ENCODE measurements around the gene APRT. TPM values are rescaled to one million over a fixed set of nuclear protein-coding genes. Genes with fewer than 3 reads are reported as not detected.

APRT gene
- total and polyA plus RNA-seq, 10 of the 15 experiments (the other 5 are each of a cell fraction or from before 2014, with no cell fraction given) = 30.6 to 495 (median 166) TPM

DNA sequence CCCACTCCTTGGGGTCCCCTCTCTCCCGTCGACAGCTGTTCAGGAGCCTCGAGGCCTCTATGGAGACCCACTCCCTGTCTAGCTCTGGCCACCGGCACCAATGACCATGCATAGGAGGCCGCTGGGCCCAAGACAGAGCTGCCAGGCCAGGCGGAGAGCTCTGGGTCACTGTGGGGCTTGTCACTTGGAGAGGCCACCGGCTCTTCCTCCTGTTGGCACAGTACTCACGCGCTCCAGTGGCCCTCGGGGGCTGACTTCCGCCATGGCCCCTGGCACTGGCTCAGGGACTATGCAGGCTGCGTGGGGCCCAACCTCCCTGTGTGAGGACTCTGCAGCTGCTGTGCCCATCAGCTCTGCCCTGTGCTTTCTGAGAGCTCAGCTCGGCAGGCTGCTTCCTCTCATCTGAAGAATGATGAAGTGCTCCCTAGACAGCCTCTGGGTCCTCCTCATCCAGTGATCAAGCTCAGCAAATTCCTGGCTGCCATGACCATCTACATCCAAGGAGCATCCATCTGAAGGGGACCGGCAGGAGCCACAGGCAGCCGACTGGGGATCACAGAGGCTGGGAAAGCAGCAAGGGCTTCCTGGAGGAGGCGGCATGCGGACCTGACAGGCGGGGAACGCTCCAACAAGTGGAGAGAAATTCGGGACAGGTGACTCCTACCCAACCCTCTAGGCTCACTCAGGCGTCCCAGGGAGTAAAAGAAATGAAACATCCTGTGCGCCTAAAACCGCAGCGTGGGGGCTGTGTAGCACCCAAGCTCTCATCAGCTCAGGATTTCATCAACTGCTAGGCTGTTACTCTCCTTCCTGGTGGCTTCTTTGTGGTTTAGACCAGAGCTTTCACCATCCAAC, 28.2 kb upstream of the APRT start (continued):
- TF ChIP-seq, protein P1, sequence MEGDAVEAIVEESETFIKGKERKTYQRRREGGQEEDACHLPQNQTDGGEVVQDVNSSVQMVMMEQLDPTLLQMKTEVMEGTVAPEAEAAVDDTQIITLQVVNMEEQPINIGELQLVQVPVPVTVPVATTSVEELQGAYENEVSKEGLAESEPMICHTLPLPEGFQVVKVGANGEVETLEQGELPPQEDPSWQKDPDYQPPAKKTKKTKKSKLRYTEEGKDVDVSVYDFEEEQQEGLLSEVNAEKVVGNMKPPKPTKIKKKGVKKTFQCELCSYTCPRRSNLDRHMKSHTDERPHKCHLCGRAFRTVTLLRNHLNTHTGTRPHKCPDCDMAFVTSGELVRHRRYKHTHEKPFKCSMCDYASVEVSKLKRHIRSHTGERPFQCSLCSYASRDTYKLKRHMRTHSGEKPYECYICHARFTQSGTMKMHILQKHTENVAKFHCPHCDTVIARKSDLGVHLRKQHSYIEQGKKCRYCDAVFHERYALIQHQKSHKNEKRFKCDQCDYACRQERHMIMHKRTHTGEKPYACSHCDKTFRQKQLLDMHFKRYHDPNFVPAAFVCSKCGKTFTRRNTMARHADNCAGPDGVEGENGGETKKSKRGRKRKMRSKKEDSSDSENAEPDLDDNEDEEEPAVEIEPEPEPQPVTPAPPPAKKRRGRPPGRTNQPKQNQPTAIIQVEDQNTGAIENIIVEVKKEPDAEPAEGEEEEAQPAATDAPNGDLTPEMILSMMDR (IDR thresholded peaks at IDR 0.05 in 2 of 3, conservative IDR thresholded peaks at IDR 0.05 in 1 of 3; ENCODE audit: control insufficient read depth in 2 of 3, extremely low read depth in 1 of 3, insufficient read depth in 1 of 3, low read depth in 3 of 3, low read length in 3 of 3) = no peak
- TF ChIP-seq PML (IDR thresholded peaks at IDR 0.05; ENCODE audit: low read length) (no peak), NFXL1 (IDR thresholded peaks at IDR 0.05; ENCODE audit: borderline replicate concordance) (no peak)
- TF ChIP-seq, protein P2, sequence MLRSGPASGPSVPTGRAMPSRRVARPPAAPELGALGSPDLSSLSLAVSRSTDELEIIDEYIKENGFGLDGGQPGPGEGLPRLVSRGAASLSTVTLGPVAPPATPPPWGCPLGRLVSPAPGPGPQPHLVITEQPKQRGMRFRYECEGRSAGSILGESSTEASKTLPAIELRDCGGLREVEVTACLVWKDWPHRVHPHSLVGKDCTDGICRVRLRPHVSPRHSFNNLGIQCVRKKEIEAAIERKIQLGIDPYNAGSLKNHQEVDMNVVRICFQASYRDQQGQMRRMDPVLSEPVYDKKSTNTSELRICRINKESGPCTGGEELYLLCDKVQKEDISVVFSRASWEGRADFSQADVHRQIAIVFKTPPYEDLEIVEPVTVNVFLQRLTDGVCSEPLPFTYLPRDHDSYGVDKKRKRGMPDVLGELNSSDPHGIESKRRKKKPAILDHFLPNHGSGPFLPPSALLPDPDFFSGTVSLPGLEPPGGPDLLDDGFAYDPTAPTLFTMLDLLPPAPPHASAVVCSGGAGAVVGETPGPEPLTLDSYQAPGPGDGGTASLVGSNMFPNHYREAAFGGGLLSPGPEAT (IDR thresholded peaks at IDR 0.05; ENCODE audit: low read depth) = no peak
- TF ChIP-seq, protein P3, sequence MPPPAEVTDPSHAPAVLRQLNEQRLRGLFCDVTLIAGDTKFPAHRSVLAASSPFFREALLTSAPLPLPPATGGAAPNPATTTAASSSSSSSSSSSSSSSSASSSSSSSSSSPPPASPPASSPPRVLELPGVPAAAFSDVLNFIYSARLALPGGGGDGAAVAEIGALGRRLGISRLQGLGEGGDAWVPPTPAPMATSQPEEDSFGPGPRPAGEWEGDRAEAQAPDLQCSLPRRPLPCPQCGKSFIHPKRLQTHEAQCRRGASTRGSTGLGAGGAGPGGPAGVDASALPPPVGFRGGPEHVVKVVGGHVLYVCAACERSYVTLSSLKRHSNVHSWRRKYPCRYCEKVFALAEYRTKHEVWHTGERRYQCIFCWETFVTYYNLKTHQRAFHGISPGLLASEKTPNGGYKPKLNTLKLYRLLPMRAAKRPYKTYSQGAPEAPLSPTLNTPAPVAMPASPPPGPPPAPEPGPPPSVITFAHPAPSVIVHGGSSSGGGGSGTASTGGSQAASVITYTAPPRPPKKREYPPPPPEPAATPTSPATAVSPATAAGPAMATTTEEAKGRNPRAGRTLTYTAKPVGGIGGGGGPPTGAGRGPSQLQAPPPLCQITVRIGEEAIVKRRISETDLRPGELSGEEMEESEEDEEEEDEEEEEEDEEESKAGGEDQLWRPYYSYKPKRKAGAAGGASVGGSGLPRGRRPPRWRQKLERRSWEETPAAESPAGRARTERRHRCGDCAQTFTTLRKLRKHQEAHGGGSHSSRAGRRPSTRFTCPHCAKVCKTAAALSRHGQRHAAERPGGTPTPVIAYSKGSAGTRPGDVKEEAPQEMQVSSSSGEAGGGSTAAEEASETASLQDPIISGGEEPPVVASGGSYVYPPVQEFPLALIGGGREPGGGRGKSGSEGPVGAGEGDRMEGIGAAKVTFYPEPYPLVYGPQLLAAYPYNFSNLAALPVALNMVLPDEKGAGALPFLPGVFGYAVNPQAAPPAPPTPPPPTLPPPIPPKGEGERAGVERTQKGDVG (CRISPR knock-in tag; IDR thresholded peaks at IDR 0.05) = no peak

Data from GM12878 (cell line).